GM18861 (cell line): ENCODE data around the gene CD247.
"Not testable (repeated sequence)": the region's sequence is repeated elsewhere in the genome, so short reads cannot be mapped to it uniquely, and the experiment has no call there.

ENCODE experiments used
- ATAC-seq: cut with Tn5 transposase; IDR thresholded peaks from one replicate; pipeline ENCODE4 v1.9.1; 2021; ENCODE audit not compliant: unreplicated experiment

Gene CD247

DNA sequence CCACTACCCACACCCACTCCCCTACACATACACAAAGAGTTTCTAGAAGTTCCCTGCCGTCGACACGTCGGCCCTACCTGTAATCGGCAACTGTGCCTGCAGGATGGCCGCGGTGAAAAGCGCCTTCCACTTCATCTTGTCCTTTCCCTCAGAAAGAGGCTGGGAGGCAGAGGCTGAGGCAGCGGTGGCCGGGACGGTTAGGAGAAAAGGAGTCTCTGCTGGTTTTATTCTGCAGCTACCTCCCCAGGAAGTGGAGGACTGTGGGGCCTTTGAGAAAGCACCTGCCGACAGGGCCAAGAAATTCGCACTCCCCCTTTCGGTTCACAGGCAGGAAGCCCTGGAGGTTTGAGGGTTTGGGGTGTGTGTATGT is at the start of gene CD247:
CD247 (minus strand) TSS at position 199 of the 370 bp plus-strand sequence; CDS start at position 135, 64 bp downstream.
- no peak for ATAC-seq

DNA sequence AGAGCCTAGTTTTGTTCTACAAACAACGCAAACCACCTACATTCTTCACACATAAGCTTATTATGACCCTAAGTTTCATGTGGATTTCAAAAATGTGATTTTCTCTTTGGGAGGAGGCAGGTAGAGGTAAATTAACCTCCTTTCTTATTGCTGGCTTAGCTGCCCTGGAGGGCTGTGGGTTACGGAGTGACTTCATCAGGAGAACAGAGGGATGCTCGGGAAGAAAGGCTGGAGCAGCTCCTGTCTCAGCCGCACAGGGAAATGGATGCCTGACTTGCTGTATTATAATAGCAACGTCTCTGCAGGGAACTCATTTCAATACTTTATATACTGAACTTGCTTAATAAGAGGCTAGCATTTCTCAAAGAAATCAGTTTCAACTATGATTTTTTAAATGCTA is 49.3 kb upstream of the CD247 start:
- no peak for ATAC-seq

- ATAC-seq: no peak
These were observed 48.4 kb upstream of the CD247 start for GRCh38 chr1:167566766-167567165.

GRCh38 chr1:167565922-167566321 is 47.6 kb upstream of the CD247 start:
- no peak for ATAC-seq

DNA sequence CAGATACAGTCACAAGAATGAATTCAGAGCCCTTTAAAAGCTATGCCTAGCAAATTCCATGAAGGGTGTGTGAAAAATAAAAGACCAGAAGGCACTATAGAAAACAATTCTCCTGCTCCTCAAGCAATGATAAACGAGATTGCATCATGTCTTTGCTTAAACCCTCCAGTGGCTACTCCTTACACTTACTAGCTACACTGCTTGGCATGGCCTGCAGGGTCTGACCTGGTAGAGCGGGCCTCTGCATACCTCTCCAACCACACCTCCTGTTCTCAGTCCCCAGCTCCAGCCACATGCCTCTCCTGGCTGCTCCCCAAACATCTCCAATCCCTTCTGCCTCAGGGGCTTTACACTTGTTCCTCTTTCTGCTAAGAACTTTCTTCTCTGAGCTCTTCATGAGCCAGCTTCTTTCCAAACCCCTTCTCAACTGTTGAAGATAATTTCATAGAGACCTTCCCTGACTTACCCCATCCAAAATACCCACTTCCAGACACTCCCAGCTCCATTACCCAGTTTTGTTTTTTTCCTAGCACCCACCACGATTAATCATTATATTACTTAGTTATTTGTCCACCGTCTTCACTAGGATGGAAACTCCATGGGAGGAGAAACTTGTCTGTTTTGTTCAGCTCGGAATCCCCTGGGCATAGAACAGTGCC is 46.4 kb upstream of the CD247 start:
- ATAC-seq: no peak

DNA sequence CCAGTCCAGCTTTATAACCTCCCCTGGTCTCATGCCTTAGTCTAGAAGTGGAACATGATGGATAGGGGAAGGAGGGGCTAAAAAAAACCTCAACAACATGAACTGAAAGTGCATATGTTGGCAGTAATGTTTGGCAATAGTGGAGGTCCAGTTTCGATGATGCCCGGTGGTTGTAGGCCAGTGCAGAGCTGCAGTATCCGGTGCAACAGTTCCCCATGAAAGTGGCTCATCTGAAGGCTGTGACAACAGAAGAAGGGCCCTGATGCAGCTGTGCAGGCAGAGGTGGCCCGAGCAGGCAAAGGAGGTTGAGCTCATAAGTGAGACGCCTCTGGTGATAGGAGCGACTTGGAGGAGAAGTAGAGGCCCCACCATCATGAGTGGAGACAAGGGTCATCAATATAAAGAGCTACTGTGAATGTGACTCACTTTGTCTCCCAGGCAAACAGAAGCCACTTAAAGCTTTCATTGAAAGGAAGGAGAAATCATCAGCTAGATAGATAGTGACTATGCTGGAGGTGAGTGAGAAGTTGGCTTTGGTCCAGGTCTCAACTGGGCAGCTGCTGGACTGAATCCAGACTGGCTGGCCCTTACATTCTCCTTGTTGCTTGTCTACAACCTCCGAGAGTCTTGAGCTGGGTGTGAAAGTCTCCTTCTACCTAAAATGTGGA is 45.4 kb upstream of the CD247 start:
- no peak for ATAC-seq

- no peak for ATAC-seq
These were observed 44.4 kb upstream of the CD247 start for GRCh38 chr1:167562702-167563101.

- no peak for ATAC-seq
These were observed 43.4 kb upstream of the CD247 start for GRCh38 chr1:167561753-167562152.

- peak; percentile 31 for ATAC-seq
These were observed 37.8 kb upstream of the CD247 start for GRCh38 chr1:167555971-167556714.

DNA sequence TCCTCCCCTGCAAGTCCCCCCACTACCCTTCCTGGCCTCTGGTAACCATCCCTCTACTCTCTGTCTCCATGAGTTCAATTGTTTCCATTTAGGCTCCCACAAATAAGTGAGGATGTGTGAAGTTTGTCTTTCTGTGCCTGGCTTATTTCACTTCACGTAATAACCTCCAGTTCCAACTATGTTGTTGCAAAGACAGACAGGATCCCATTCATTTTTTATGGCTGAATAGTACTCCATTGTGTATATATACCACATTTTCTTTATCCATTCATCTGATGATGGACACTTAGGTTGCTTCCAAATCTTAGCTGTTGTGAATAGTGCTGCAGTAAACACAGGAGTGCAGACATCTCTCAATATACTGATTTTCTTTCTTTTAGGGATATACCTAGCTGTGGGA is 36.7 kb upstream of the CD247 start:
- not testable (repeated sequence) for ATAC-seq

DNA sequence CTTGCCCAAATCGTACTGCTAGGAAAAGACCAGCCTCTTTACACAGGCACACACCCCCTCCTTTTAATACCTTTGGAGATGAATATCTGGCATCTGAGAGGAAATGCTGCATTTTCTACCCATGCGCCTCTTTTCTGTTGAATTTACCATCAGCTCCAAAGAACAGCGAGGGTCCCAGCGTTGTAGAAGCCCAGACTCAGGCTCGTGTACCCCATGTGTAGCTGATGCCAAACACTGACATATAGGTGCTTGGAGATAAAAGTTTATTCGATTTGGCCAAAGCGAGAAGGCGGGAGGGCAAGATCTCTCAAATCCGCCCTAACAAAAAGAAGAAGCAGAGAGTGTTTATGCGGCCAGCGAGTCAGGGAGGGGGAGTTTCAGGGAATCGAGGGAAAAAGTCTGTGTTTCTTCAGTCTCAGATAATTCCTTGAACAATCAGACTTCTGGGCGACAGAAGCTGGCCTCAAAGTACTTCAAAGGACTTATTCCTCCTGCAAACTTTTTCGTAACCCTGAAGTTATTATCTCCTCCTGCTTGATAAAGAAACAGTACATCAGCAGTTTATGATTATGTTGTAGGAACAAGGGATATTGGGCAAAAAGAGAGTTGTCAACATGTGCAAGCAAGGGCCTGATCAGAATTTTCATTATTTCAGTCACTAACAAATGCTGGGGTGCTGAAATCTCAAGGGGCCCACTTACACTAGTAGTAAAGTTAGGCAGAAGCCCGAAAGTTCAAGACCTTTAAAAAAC is 35.9 kb upstream of the CD247 start:
- ATAC-seq: peak; percentile 10

GRCh38 chr1:167553136-167554027 is 35.1 kb upstream of the CD247 start, which contains the start of gene CREG1:
TSS of gene CREG1 (minus strand) at chr1:167553762.
- ATAC-seq: peak; percentile 93

GRCh38 chr1:167551362-167551761 is 33.0 kb upstream of the CD247 start:
- no peak for ATAC-seq

- no peak for ATAC-seq
These were observed 30.0 kb upstream of the CD247 start for GRCh38 chr1:167548059-167548932.

DNA sequence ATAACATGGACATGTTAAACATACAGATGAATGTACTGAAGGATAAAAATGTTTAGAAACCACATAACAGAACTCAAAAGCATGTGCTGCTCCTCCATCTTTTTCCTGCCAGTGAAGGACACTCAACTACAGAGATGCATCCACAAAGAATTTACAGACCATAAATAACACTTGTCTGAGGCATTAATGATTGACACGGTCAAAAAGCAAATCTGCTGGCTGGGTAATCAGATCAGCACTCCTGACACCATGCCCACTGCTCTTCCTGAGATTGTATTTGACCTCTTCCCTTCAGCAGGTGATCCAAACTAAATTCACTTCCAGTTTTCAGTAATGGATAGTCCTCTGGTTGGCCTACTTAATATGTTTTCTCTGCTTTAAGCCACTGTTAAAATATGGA is 28.6 kb upstream of the CD247 start:
- no peak for ATAC-seq

- ATAC-seq: no peak
These were observed 27.0 kb upstream of the CD247 start for GRCh38 chr1:167545349-167545748.

DNA sequence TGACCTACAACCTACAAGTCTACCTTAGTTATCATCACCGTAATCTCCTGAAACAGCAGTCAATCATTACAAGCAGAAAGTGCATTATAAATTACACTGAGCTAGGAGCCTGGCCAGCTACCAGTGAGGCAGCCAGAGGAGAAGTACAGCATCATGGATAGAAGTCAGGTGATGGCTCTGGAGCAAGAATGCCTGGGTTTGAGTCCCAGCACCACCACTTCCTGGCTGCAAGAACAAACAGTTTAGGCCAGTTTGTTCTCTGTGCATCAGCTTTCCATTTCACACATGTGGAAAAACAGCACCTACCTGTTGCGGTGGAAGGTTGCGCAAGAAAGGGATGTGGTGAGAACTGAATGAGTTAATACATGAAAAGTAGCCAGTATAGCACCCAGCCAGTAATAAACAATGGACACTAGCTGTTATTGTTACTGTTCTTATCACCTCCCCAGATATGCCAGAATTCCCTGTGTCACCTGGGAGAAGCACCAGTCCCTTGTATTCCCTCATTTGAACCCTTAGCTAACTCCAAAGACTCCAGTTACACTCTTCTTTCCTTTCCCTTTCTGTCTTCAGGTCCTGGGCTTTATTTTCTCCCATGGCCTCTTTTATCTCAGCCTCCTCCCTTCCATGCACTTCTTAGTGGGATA is 26.2 kb upstream of the CD247 start:
- no peak for ATAC-seq

DNA sequence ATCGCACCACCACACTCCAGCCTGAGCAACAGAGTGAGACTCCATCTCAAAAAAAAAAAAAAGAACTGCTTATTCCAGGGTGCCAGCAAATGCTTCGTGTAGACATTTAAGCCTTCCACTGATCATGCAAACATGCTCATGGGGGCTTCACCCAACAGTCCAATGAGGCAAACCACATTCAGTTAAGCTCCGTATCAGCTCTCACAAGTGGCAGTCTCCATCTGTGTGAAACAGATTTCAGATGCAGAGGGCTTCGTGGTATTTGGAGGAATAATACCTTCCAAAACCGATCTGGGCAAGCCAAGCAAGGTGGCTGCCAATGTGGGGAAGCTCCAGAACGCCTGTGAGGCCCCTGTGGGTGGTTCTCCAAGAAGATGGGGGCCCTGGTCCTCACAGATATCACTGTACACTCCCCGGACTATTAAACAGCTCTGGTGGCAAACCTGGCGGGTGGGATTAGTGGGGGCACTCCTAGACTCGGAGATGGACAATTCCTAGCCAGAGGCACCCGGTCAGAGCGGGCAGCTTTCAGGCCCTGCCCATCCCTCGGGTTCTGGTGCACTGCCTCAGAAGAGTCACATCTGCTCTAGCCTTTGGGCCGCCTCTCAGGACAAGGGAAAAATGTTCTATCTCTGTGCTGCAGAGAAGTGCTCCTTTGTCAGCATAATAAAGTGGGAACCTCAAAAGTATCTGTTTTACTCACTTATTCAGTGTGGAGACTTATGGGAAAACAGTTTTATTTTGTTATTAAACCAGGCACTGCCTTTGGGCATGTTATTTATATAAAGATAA is 25.1 kb upstream of the CD247 start:
- no peak for ATAC-seq
